Neural progenitor cell (in vitro differentiated cells): Measurements from ENCODE around the gene KDELR1.

Source experiments
- EZH2 ChIP-seq: fragments of 200-600 bp; sonication (generic); IDR thresholded peaks from 2 replicates; pipeline ENCODE4 v1.6.1; 2017; ENCODE audit warnings: antibody characterized with exemption, mild to moderate bottlenecking, moderate library complexity
- TF ChIP-seq, protein P1 (sequence below): fragments of 200-600 bp; sonication (generic); IDR thresholded peaks from 2 replicates; pipeline ENCODE4 v1.5.1; 2017; ENCODE audit warnings: antibody characterized with exemption, mild to moderate bottlenecking

DNA sequence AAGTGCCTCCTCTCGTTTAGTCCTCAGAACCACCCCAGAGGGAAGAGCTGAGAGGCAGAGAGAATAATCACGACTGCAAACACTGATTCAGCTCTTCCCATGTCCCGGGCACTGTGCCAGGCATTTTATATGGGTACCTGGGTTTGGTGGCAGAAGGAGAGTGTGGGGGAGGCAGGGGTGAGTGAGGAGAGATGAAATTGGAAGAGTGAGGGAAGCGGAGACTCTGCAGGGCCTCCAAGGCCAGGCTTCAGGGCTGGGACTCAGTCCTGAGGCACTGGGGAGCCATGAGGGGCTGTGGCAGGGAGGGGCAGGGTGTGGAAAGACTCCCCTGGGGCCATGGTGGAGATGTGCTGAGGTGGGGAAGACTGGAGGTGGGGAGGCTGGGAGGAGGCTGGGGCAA, 18.4 kb downstream of the KDELR1 start:
- TF ChIP-seq, protein P1, sequence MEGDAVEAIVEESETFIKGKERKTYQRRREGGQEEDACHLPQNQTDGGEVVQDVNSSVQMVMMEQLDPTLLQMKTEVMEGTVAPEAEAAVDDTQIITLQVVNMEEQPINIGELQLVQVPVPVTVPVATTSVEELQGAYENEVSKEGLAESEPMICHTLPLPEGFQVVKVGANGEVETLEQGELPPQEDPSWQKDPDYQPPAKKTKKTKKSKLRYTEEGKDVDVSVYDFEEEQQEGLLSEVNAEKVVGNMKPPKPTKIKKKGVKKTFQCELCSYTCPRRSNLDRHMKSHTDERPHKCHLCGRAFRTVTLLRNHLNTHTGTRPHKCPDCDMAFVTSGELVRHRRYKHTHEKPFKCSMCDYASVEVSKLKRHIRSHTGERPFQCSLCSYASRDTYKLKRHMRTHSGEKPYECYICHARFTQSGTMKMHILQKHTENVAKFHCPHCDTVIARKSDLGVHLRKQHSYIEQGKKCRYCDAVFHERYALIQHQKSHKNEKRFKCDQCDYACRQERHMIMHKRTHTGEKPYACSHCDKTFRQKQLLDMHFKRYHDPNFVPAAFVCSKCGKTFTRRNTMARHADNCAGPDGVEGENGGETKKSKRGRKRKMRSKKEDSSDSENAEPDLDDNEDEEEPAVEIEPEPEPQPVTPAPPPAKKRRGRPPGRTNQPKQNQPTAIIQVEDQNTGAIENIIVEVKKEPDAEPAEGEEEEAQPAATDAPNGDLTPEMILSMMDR: no peak
- TF ChIP-seq EZH2: no peak
